ENCODE results near the gene RAB5B. TPM values are rescaled to one million over a fixed set of nuclear protein-coding genes. Genes with fewer than 3 reads are reported as not detected.
"Not testable (repeated sequence)": the region's sequence is repeated elsewhere in the genome, so short reads cannot be mapped to it uniquely, and the experiment has no call there.

The RAB5B gene
- total RNA-seq, 1 donor from 2014 or later: 111 TPM

DNA sequence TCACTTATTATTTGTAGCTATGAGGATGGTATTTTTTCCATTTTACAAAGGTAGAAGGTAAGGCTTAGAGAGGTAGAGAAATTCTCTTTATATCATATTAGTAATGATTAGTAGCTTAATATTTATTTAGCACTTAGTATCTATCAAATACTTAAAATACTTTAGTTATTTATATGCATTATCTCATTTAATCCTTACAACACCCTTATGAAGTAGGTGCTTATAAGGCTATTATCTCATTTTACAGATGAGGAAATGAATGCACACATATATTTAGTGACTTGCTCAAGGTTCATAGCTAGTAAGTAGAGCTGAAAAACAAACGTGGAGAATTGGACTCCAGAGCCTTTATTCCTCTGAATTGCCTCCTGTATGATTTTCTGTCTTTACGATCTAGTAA lies 11.0 kb downstream of the RAB5B start:
- ATAC-seq: no peak

DNA sequence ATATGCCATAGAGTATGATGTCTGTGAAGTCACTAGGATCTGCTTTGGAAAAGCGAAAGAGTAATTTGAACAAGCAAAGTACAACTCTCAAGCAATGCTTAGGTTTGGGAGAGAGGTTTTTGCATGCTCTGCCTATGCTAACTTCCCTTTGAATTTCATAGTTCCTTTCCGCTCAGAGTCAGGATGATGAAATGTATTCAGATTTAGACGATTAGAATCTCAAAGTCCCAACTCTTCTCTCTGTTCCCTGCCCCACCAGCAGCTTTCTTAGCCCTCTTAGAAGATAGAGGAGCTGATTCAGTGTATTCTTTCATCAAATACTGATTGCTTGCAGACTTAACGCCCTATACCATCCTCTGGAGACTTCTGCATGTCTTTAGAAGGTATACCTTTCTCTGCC lies 11.5 kb downstream of the RAB5B start:
- no peak for ATAC-seq

- not testable (repeated sequence) for ATAC-seq
Observed at GRCh38 chr12:55985976-55986375, 12.1 kb downstream of the RAB5B start.

GRCh38 chr12:55991110-55991509 lies 17.2 kb downstream of the RAB5B start:
- ATAC-seq: no peak

- no peak for ATAC-seq
Observed at GRCh38 chr12:55993230-55993853, 19.5 kb downstream of the RAB5B start.

DNA sequence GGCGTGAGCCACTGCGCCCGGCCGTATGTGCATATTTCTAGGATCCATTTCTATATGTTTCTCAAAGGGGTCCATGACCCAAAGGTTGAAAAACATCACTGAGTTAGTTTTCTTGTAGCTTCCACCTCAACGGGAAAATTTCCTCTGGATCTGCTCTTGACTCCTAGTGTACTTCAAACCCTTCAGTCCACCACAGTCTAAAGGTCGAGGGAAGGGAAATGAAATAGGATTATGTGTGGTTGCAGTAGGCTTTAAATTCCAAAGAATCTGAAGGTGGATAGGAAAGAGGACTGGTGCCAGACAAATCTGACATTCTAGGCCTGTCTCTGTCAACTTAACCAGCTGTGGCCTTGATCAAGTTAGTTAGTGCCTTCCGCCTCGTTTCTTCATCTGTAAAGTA lies 21.5 kb downstream of the RAB5B start:
- no peak for ATAC-seq

DNA sequence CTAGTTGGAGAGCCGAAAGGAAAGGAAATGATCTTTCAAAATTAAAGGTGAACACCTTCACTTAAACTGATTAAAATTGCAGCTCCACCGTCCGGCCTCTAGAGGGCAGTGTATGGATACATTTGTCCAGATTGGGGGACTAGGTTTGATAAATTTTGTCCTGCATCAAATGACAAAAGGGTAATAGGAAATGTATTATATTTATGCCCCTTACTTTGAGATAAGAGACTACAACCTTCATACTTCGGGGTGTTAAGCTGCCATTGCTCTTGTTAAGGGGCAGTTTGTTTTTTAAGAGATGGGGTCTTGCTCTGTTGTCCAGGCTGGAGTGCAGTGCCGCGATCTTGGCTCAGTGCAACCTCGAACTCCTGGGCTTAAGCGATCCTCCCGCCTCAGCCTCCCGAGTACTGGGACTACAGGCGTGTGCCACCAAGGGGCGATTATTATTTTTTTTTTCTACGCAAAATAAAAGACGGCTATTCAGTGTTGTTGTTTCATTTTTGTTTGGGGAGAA lies 22.4 kb downstream of the RAB5B start:
- ATAC-seq: peak; percentile 59

DNA sequence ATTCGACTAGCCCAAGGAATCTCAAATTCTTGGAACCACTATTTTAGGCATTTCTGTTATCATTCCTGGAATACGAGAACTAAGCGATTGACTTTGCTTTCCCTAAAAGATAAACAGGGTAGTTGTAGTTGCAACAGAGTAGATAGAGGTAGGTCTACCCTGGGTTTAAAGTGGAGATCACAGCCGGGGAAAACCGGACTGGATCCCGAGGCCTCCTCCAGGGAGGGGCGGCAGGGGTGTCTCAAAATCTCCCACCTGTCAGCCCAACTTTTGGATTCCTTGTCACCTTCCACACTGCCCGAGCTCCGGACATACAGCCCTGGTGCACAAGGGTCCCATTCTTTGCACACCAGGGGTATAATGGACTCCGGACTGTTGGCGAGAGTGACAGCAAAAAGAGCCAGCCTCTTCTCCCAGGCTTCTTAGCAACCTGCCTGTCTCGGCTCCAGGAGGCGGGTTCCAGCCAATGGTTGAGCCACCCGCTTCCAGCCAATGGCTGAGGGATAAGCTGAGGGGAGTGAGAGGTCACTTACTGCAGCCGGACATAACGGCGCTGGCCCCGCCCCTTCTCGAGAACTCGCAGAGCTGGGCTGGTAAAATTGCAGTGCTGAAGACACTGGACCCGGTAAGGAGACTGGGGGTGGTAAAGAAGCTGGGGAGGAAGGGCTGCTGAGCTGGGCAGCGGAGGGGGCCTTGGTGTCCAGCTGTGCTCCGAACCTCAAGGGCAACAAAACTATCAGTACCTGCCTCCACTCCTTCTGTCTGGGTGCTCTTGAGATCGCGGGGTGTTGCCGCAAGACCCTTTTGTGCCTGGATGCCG lies 23.0 kb downstream of the RAB5B start, which contains the start of gene SUOX:
TSS of gene SUOX (plus strand) at position 562 of the 820 bp plus-strand sequence. CDS start 4,946 bp downstream, outside the sequence.
- ATAC-seq: peak; percentile 98

DNA sequence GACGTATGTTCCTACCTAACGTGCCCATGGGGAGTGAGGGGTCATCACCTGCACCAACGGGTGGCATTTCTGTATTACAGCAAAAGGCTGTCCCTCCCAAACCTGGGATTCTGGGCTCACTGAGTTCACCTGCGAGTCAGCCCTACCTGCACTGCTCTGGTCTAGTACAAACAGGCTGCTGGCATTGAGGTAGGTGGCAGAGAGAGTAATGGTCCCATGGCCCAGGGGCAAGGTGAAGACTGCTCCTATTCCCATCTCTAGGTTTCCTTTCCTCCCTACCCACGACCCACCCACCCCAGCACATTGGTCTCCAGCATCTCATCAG lies 23.6 kb downstream of the RAB5B start:
- ATAC-seq: peak; percentile 53

DNA sequence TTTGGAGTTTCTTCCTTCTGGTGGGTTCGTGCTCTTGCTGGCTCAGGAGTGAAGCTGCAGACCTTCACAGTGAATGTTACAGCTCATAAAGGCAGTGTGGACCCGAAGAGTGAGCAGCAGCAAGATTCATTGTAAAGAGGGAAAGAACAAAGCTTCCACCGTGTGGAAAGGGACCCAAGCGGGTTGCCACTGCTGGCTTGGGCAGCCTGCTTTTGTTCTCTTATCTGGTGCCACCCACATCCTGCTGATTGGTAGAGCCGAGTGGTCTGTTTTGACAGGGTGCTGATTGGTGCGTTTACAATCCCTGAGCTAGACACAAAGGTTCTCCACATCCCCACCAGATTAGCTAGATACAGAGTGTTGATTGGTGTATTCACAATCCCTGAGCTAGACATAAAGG lies 25.6 kb downstream of the RAB5B start:
- ATAC-seq: not testable (repeated sequence)

- not testable (repeated sequence) for ATAC-seq
Observed at GRCh38 chr12:55999999-56000540, 26.2 kb downstream of the RAB5B start.

DNA sequence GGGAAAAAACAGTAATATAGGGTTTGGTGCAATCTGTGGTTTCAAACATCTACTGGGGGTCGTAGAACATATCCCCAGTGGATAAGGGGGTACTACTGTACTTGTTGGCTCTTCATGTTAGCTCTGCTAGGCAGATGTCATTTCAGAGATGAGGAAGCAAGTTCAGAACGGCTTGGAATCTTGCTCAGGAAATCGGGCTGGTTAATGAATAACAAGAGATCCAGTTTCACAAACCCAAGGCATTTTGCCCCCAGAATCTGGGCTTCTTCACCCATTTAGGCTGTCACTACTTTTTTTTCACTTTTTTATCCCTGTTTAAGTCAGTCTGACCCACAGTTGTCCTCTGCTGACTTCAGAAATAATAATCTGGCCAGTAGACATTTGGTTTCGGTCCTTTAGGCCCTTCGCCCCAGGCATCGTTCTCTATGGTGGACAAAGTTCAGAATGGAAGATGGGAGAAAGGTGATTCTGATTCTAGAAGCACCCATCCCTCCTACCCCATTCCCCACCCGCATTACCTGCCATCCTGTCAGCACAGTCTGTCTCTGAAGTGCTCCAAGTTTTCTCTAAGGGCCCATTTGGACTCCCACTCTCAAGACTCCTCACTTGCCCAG lies 27.7 kb downstream of the RAB5B start:
- no peak for ATAC-seq

DNA sequence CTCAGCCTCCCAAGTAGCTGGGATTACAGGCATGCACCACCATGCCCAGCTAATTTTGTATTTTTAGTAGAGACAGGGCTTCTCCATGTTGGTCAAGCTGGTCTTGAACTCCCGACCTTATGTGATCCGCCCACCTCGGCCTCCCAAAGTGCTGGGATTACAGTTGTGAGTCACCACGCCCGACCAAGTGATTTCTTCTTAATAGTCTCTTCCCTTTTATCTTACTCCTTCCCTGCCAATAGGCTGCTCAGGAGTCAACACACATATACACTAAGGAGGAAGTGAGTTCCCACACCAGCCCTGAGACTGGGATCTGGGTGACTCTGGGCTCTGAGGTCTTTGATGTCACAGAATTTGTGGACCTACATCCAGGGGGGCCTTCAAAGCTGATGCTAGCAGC lies 29.5 kb downstream of the RAB5B start:
- ATAC-seq: not testable (repeated sequence)

DNA sequence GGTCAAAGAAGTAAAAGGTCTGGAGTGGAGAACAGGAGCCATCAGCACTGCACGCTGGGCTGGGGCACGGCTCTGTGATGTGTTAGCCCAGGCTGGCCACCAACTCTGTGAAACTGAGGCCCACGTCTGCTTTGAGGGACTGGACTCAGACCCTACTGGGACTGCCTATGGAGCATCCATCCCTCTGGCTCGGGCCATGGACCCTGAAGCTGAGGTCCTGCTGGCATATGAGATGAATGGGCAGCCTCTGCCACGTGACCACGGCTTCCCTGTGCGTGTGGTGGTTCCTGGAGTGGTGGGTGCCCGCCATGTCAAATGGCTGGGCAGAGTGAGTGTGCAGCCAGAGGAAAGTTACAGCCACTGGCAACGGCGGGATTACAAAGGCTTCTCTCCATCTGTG lies 30.3 kb downstream of the RAB5B start:
- ATAC-seq: no peak

- ATAC-seq: peak; percentile 77
Observed at GRCh38 chr12:56007564-56008559, 34.0 kb downstream of the RAB5B start.

GRCh38 chr12:56010111-56010570 lies 36.3 kb downstream of the RAB5B start:
- ATAC-seq: no peak

DNA sequence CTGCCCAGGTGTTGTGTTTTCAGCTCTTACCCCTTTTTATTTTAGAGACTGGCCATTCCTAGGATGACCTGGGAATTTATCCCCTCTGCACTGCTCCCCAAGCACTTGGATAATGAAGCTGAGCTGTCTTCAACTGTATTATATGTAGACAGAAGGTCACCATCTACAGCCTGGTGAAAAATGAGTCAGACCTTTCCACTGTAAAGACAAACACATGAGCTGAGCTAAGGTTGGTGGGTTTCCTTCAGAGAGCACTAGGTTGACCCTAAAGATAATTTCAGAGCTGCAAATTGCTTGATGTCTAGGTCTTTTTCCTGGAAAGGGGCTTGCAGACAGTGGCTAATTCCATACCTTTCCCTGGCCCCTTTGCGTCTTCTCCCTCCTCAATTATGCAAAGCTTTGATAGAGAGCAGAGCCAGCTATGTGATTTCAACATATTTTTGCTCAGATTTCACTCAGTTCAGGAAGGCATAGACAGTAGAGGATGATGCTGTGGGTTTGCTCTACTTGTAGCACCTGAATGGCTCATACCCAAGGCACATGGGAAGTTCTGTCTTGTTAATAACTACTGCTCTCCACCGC lies 37.7 kb downstream of the RAB5B start:
- no peak for ATAC-seq

GRCh38 chr12:56013482-56013881 lies 39.6 kb downstream of the RAB5B start:
- ATAC-seq: peak; percentile 10

DNA sequence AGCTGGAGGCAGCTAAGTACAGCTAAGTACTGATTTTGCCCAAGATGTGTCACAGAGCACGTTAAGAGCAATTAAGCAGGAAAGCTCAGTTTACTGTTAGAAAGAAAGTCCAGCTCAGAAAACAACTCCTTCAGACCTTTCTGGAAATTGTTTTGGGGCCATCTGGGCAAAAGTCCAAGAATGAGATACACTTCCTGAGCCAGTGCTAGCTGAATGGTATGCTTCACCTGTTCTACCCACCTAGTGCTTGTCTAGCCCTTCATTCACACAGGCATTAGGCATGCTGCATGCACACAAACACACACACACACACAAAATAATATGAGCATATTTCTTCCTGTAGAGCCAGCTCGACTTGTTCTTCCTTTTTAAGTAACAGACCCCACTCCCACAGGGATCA lies 40.3 kb downstream of the RAB5B start:
- peak; percentile 84 for ATAC-seq

GRCh38 chr12:56017181-56017580 lies 43.3 kb downstream of the RAB5B start:
- ATAC-seq: no peak

GRCh38 chr12:56018356-56018755 lies 44.5 kb downstream of the RAB5B start:
- no peak for ATAC-seq
